ENCODE results near the gene MRPS23. TPM values are rescaled to one million over a fixed set of nuclear protein-coding genes. Genes with fewer than 3 reads are reported as not detected.

MRPS23 gene
- total and polyA plus RNA-seq, 2 of the 4 experiments (the other 2 are of a cell fraction), result 23.5 to 37.3 TPM

- H3K27me3 ChIP-seq (ENCODE audit: control insufficient read depth, insufficient read depth, low read length), result no peaks in the 10 kb centered on the region
- no peak for ATAC-seq (ENCODE audit: low read depth)
- no peaks in the 10 kb centered on the region for H3K9me3 ChIP-seq (ENCODE audit: control insufficient read depth, insufficient read depth, low read length)
- in situ Hi-C loops (cut with MboI; ENCODE audit: low sequenced_read_pairs) (loop anchor here (25.0 kb wide), 1 partner anchor 467 kb away; the partner anchor contains the start of gene TSPOAP1), dilution Hi-C loops (cut with HindIII; ENCODE audit: low sequenced_read_pairs, unreplicated experiment) (loop anchor here (25.0 kb wide), 1 partner anchor 117 kb away; the partner anchor contains the start of gene VEZF1), intact Hi-C loops (cut with micrococcal nuclease) (no loop called here)
- CTCF ChIA-PET, result interaction anchor here (0.6 to 3.8 kb wide), 6 partner anchors 8 to 129 kb away, joined by 4 to 24 read pairs (median 6); no protein-coding TSS in a partner anchor
- peak overlapping the region; percentile 48; the same call in 1 of the 2 replicates for H3K56ac ChIP-seq (ENCODE audit: extremely low read depth, insufficient read depth, low read length)
- peaks cover 33% of the 10 kb centered on the region for H3K9me1 ChIP-seq (ENCODE audit: insufficient read depth, low read length)
- H3K9ac ChIP-seq (ENCODE audit: low read depth, low read length), result peak overlapping the region; percentile 38
- peak overlapping the region; percentile 45 for H3K4me2 ChIP-seq (ENCODE audit: low read depth, low read length)
- peak overlapping the region; percentile 75; the same call in 2 of the 3 replicates for H2BK15ac ChIP-seq (ENCODE audit: low read depth, low read length)
- POLR2A ChIA-PET (ENCODE audit: unreplicated experiment), result interaction anchor here (1.0 to 1.4 kb wide), 3 partner anchors 10 to 119 kb away, joined by 3 to 5 read pairs (median 4); no protein-coding TSS in a partner anchor
- H3K18ac ChIP-seq (ENCODE audit: low read depth, low read length), result peak overlapping the region; percentile 68
- no peak overlapping the region for H3K4me3 ChIP-seq (ENCODE audit: insufficient read depth, low read depth, low read length)
- H4K8ac ChIP-seq (ENCODE audit: low read depth in 2 of 2, low read length in 2 of 2), result peak overlapping the region; percentile 51 to 97
- DNase-seq, result peak; percentile 61
- no TSS peak for BruUV-seq (replicated peaks)
- peak overlapping the region; percentile 99 for H2AK5ac ChIP-seq (ENCODE audit: low read depth, low read length)
- peaks cover 25% of the 10 kb centered on the region for H3K36me3 ChIP-seq (ENCODE audit: control insufficient read depth, insufficient read depth, low read length)
- H2BK20ac ChIP-seq (ENCODE audit: low read depth, low read length), result peak overlapping the region; percentile 89
- H4K5ac ChIP-seq (ENCODE audit: low read depth, low read length), result peak overlapping the region; percentile 84
- H2AK9ac ChIP-seq (replicated peaks; ENCODE audit: low read depth, low read length, poor library complexity), result peak overlapping the region; percentile 89
- H2AFZ ChIP-seq (replicated peaks; ENCODE audit: low read length, poor library complexity), result peak overlapping the region; percentile 48
- peak overlapping the region; percentile 92 for H2BK5ac ChIP-seq (ENCODE audit: low read depth, low read length, poor library complexity, severe bottlenecking)
- H2BK120ac ChIP-seq (ENCODE audit: low read depth, low read length), result peak overlapping the region; percentile 96
- peaks cover 46% of the 10 kb centered on the region for H3K4me1 ChIP-seq (ENCODE audit: control insufficient read depth, insufficient read depth, low read length)
- TF ChIP-seq CHD1 (IDR thresholded peaks at IDR 0.05; ENCODE audit: low read depth, low read length) (no peak), NFE2L2 (IDR thresholded peaks at IDR 0.05; ENCODE audit: low read depth, low read length) (no peak), CEBPB (IDR thresholded peaks at IDR 0.05; ENCODE audit: low read depth, low read length) (no peak), MAFK (IDR thresholded peaks at IDR 0.05; ENCODE audit: low read depth, low read length) (no peak), BHLHE40 (IDR thresholded peaks at IDR 0.05; ENCODE audit: low read depth, low read length) (no peak), FOS (IDR thresholded peaks at IDR 0.05; ENCODE audit: low read depth, low read length) (no peak), MAZ (IDR thresholded peaks at IDR 0.05; ENCODE audit: borderline replicate concordance, low read depth, low read length) (no peak), RAD21 (IDR thresholded peaks at IDR 0.05; ENCODE audit: low read length) (no peak), RCOR1 (IDR thresholded peaks at IDR 0.05; ENCODE audit: insufficient replicate concordance, low read length) (no peak), ELK1 (IDR thresholded peaks at IDR 0.05; ENCODE audit: borderline replicate concordance, low read depth, low read length) (no peak)
- H3K27ac ChIP-seq (ENCODE audit: insufficient read depth, low read length), result peak overlapping the region; percentile 88
- peak overlapping the region; percentile 80; the same call in 1 of the 2 replicates for H3K23ac ChIP-seq (ENCODE audit: low read depth, low read length)
- H4K20me1 ChIP-seq (ENCODE audit: insufficient read depth, low read length), result no peaks in the 10 kb centered on the region
- H3K4ac ChIP-seq (ENCODE audit: low read depth, low read length), result peak overlapping the region; percentile 97
- H3K79me1 ChIP-seq (ENCODE audit: low read depth in 1 of 2, low read length in 2 of 2), result peaks cover 15 to 58% of the 10 kb centered on the region in 2 experiments
- H4K91ac ChIP-seq (ENCODE audit: insufficient read depth, low read depth, low read length), result peak overlapping the region; percentile 94
- H3K14ac ChIP-seq (replicated peaks; ENCODE audit: low read depth, low read length), result peak overlapping the region; percentile 87
Observed at GRCh38 chr17:57870283-57870635, 20.4 kb upstream of the MRPS23 start.

Measured in IMR-90 (cell line).